Neuronal stem cell (in vitro differentiated cells): ENCODE data around the gene KRT79.

Source experiments
- DNase-seq: peaks from one replicate; pipeline ENCODE4 v3.0.0-alpha.2; 2013; ENCODE audit warnings: low spot score
- H2AFZ ChIP-seq: one replicate; pipeline ENCODE4 v1.6.1; 2013; ENCODE audit warnings: mild to moderate bottlenecking, low read length, inconsistent platforms
- H2AK5ac ChIP-seq: 2 replicates; pipeline ENCODE4 v1.6.1; 2013; ENCODE audit warnings: low read depth, mild to moderate bottlenecking, inconsistent platforms, low read length, moderate library complexity, mixed read lengths
- H2BK120ac ChIP-seq: 2 replicates; pipeline ENCODE4 v1.6.1; 2013; ENCODE audit warnings: low read depth, mild to moderate bottlenecking, inconsistent platforms, low read length, moderate library complexity, mixed read lengths
- H2BK12ac ChIP-seq: one replicate; pipeline ENCODE4 v1.6.1; 2013; ENCODE audit warnings: low read length, inconsistent platforms
- H2BK15ac ChIP-seq: 2 replicates; pipeline ENCODE4 v1.6.1; 2013; ENCODE audit warnings: mild to moderate bottlenecking, low read length, inconsistent platforms, mixed read lengths
- H2BK5ac ChIP-seq: one replicate; pipeline ENCODE4 v1.6.1; 2013; ENCODE audit warnings: inconsistent platforms, mild to moderate bottlenecking, low read length, moderate library complexity
- H3K14ac ChIP-seq: one replicate; pipeline ENCODE4 v1.6.1; 2013; ENCODE audit warnings: low read length, inconsistent platforms
- H3K18ac ChIP-seq: 2 replicates; pipeline ENCODE4 v1.6.1; 2013; ENCODE audit warnings: low read length, inconsistent platforms
- H3K23ac ChIP-seq: 2 replicates; pipeline ENCODE4 v1.6.1; 2013; ENCODE audit warnings: low read depth, mild to moderate bottlenecking, mixed read lengths, low read length, inconsistent platforms; ENCODE audit not compliant: poor library complexity
- H3K27ac ChIP-seq: replicated peaks from 3 replicates; pipeline ENCODE4 v1.5.1; 2013; ENCODE audit warnings: low read length, inconsistent platforms
- H3K27me3 ChIP-seq, 3 experiments: 2 replicates each; pipeline ENCODE4 v1.6.1; 2013; ENCODE audit warnings: low read length in 3 of 3, mild to moderate bottlenecking in 2 of 3, inconsistent platforms in 1 of 3, low read depth in 1 of 3, mixed read lengths in 1 of 3, moderate library complexity in 1 of 3; ENCODE audit not compliant: control insufficient read depth in 3 of 3, insufficient read depth in 3 of 3
- H3K36me3 ChIP-seq, 2 donors: replicated peaks in 1 of 2; 2 replicates each; pipeline ENCODE4 v1.6.1; 2013; ENCODE audit warnings: low read length in 2 of 2; ENCODE audit not compliant: control insufficient read depth in 2 of 2, insufficient read depth in 2 of 2
- H3K4ac ChIP-seq: 2 replicates; pipeline ENCODE4 v1.6.1; 2013; ENCODE audit warnings: inconsistent platforms, mild to moderate bottlenecking, low read length, moderate library complexity
- H3K4me1 ChIP-seq, 2 donors: 1 replicate in 1 of 2; 2 replicates in 1 of 2; pipeline ENCODE4 v1.6.1; 2013; ENCODE audit warnings: low read length in 2 of 2, low read depth in 1 of 2; ENCODE audit not compliant: control insufficient read depth in 2 of 2, insufficient read depth in 1 of 2
- H3K4me2 ChIP-seq: one replicate; pipeline ENCODE4 v1.6.1; 2013; ENCODE audit warnings: mild to moderate bottlenecking, low read length, inconsistent platforms; ENCODE audit not compliant: insufficient read depth, poor library complexity, severe bottlenecking
- H3K4me3 ChIP-seq, 2 donors: 2 replicates each; pipeline ENCODE4 v1.5.1; 2013; ENCODE audit warnings: low read length in 2 of 2, mild to moderate bottlenecking in 2 of 2, inconsistent platforms in 1 of 2, moderate library complexity in 1 of 2
- H3K79me1 ChIP-seq: one replicate; pipeline ENCODE4 v1.6.1; 2013; ENCODE audit warnings: low read depth, mild to moderate bottlenecking, inconsistent platforms, low read length, moderate library complexity
- H3K9ac ChIP-seq: one replicate; pipeline ENCODE4 v1.6.1; 2013; ENCODE audit warnings: mild to moderate bottlenecking, low read depth, low read length, inconsistent platforms; ENCODE audit not compliant: poor library complexity
- H3K9me3 ChIP-seq, 2 donors: replicated peaks in 1 of 2; 2 replicates each; pipeline versions ENCODE3 to v1.6.1; 2013; ENCODE audit warnings: low read length in 2 of 2, mild to moderate bottlenecking in 2 of 2, inconsistent platforms in 1 of 2, low read depth in 1 of 2, mixed read lengths in 1 of 2, moderate library complexity in 1 of 2; ENCODE audit not compliant: control insufficient read depth in 2 of 2, insufficient read depth in 1 of 2
- H4K8ac ChIP-seq: one replicate; pipeline ENCODE4 v1.6.1; 2013; ENCODE audit warnings: low read depth, mild to moderate bottlenecking, inconsistent platforms, low read length, moderate library complexity
- H4K91ac ChIP-seq: one replicate; pipeline ENCODE4 v1.6.1; 2013; ENCODE audit warnings: low read length, low read depth, mild to moderate bottlenecking, inconsistent platforms; ENCODE audit not compliant: poor library complexity
- WGBS, 2 donors: extraction: QIAGEN DNeasy Blood & Tissue Kit; methylation state at CpG; one replicate each; pipeline ENCODE4 v1.1.7; 2013; ENCODE audit warnings: missing lambda C conversion rate in 2 of 2, mixed read lengths in 1 of 2; ENCODE audit not compliant: insufficient read length in 2 of 2, insufficient replicate concordance in 1 of 2; ENCODE audit errors: extremely low coverage in 2 of 2; 5-methylcytosine and 5-hydroxymethylcytosine counted together

Gene KRT79

DNA sequence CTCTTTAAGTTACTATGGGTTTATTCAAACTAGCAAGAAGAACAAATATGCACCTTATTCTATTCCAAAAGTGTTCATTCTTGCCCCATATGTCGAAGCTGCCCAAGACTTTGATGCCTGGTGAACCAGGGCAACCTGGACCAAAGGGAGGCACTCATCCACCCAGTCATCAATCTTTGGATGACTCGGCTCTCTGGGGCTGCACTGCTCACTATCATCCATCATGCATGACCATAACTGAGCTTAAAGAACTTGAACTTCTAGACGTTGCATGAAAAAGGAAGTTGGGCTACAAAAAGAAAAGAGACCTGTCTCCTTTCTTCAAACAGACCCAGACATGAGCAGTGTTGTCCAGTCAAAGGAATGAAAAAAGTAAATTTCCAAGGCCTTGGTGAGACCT lies 21.4 kb downstream of the KRT79 start:
- H2BK15ac ChIP-seq = no peak overlapping the region
- no peak overlapping the region for H2BK12ac ChIP-seq
- H2AFZ ChIP-seq = no peak overlapping the region
- H2BK120ac ChIP-seq = no peak overlapping the region
- H3K27me3 ChIP-seq = no peaks in the 10 kb centered on the region
- no peak overlapping the region for H4K8ac ChIP-seq
- H3K36me3 ChIP-seq = no peaks in the 10 kb centered on the region
- H3K23ac ChIP-seq = no peak overlapping the region
- no peak overlapping the region for H2BK5ac ChIP-seq
- no peak overlapping the region for H3K4ac ChIP-seq
- H3K27ac ChIP-seq = no peak overlapping the region
- H3K79me1 ChIP-seq = no peaks in the 10 kb centered on the region
- H3K4me3 ChIP-seq = no peak overlapping the region
- no peaks in the 10 kb centered on the region for H3K4me1 ChIP-seq
- H3K18ac ChIP-seq = no peak overlapping the region
- no peak for DNase-seq
- WGBS, 2 donors = no CpG with 5 or more reads among the region's 3 CpGs
- no peak overlapping the region for H3K4me2 ChIP-seq
- no peak overlapping the region for H4K91ac ChIP-seq
- H3K9me3 ChIP-seq = no peaks in the 10 kb centered on the region
- H3K14ac ChIP-seq = no peak overlapping the region
- H2AK5ac ChIP-seq = no peak overlapping the region
- no peak overlapping the region for H3K9ac ChIP-seq

DNA sequence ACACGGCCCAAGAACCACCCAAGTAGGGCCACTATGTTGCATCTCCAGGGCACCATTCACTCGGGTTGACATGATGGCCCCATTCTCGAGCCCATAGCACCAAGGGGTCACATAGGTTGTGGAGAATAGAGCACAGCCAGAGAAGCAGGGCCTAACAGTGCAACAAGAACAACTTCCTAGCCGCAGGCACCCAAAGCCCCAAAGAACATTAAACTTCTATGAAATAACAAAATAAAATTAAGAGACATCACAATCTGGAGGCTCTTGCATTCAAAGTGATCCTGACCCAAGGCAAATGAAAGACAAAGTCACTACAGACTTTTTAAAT lies 22.1 kb downstream of the KRT79 start:
- H3K14ac ChIP-seq = peak overlapping the region; percentile 21
- H3K18ac ChIP-seq = peak overlapping the region; percentile 15
- no peak overlapping the region for H2AFZ ChIP-seq
- H3K23ac ChIP-seq = no peak overlapping the region
- no peak overlapping the region for H2BK5ac ChIP-seq
- peaks cover 0 to 4% of the 10 kb centered on the region in 2 donors for H3K4me1 ChIP-seq
- H2BK120ac ChIP-seq = no peak overlapping the region
- H3K4me2 ChIP-seq = no peak overlapping the region
- H3K9me3 ChIP-seq = no peaks in the 10 kb centered on the region
- no peak overlapping the region for H3K27ac ChIP-seq
- no peak overlapping the region for H3K9ac ChIP-seq
- no peak overlapping the region for H3K4ac ChIP-seq
- no peaks in the 10 kb centered on the region for H3K36me3 ChIP-seq
- no peak overlapping the region for H4K91ac ChIP-seq
- no CpG with 5 or more reads among the region's 4 CpGs for WGBS, 2 donors
- no peak overlapping the region for H4K8ac ChIP-seq
- H3K4me3 ChIP-seq = no peak overlapping the region
- H2BK15ac ChIP-seq = peak overlapping the region; percentile 95
- no peak for DNase-seq
- peak overlapping the region; percentile 58 for H2AK5ac ChIP-seq
- H2BK12ac ChIP-seq = no peak overlapping the region
- H3K27me3 ChIP-seq = no peaks in the 10 kb centered on the region
- no peaks in the 10 kb centered on the region for H3K79me1 ChIP-seq

DNA sequence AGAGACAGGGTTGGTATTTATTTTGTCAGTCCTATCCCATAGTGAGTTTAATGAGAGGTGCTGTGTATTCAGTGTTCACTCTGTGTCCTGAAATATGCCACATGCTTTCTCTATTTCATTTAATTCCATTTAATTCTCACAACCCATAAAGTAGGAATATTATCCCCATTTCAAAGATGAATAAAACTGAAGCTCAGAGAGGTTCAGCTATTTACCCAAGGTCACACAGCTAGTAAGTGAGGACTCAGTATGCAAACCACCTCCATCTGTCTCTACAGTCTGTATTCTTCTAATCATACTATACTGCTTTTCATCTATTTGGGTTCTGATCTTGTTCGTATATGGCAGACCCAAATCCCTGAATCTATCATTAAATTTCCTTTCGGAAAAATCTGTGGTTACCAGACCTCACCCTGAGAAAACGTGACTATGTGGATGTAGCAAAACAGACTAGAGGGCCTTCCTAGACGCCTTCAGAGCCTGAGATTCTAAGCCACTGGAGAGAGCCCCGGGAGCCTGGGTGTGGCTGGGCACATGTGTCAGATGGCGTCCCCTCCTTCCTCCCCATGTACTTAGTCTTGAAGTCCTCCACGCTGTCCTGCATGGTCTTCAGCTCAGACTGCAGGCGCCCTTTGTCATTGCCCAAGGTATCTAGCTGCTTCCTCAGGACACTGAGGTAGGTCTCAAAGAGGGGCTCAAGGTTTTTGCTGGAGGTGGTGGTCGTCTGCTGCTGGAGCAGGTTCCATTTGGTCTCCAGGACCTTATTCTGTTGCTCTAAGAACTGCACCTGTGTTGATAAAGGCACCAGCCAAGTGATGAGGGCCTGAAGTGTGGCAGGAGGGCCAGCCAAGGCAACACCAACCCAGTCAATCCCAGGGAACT lies 22.7 kb downstream of the KRT79 start:
- no peaks in the 10 kb centered on the region for H3K79me1 ChIP-seq
- no peak for DNase-seq
- peak overlapping the region; percentile 15 for H3K18ac ChIP-seq
- peak overlapping the region; percentile 21 for H3K14ac ChIP-seq
- no peaks in the 10 kb centered on the region for H3K36me3 ChIP-seq
- H4K8ac ChIP-seq = no peak overlapping the region
- H4K91ac ChIP-seq = peak overlapping the region; percentile 10
- H3K9ac ChIP-seq = no peak overlapping the region
- H3K4me1 ChIP-seq = peaks cover 0 to 4% of the 10 kb centered on the region in 2 donors
- H2BK5ac ChIP-seq = no peak overlapping the region
- H3K4ac ChIP-seq = no peak overlapping the region
- H3K27me3 ChIP-seq = no peaks in the 10 kb centered on the region
- H2AFZ ChIP-seq = no peak overlapping the region
- no CpG with 5 or more reads among the region's 9 CpGs for WGBS, 2 donors
- peak overlapping the region; percentile 58 for H2AK5ac ChIP-seq
- no peak overlapping the region for H2BK12ac ChIP-seq
- H3K9me3 ChIP-seq = no peaks in the 10 kb centered on the region
- H2BK15ac ChIP-seq = peak overlapping the region; percentile 95
- H3K4me3 ChIP-seq = no peak overlapping the region
- H3K27ac ChIP-seq = no peak overlapping the region
- H3K4me2 ChIP-seq = no peak overlapping the region
- no peak overlapping the region for H3K23ac ChIP-seq
- H2BK120ac ChIP-seq = no peak overlapping the region

DNA sequence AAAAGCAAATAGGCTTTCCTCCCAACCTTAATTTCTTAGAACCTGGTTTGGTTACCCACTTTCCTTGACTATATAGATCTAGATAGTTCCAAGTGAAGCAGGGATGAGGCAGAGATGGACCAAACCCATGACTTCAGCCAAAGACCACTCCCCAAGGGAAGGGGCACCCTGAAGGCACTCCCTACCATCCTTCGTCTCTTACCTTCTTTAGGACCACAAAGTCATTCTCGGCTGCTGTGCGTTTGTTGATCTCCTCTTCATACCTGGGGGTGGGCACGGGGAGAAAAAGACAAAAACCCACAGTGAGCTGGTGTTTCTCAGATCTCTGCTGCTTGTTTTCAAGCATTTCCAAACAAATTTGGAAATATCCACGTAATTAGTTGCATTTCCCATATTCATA lies 23.6 kb downstream of the KRT79 start:
- Histone ChIP-seq H2AFZ (no peak overlapping the region), H3K36me3 (no peaks in the 10 kb centered on the region), H3K27me3 (no peaks in the 10 kb centered on the region), H4K8ac (no peak overlapping the region), H3K18ac (no peak overlapping the region), H3K4me2 (no peak overlapping the region), H3K14ac (no peak overlapping the region), H2BK15ac (no peak overlapping the region), H3K4me3 (no peak overlapping the region), H2BK12ac (no peak overlapping the region), H3K79me1 (no peaks in the 10 kb centered on the region), H2BK5ac (no peak overlapping the region), H3K4me1 (peaks cover 0 to 6% of the 10 kb centered on the region in 2 donors), H3K4ac (no peak overlapping the region), H2AK5ac (no peak overlapping the region), H3K23ac (no peak overlapping the region), H3K9me3 (no peaks in the 10 kb centered on the region), H3K27ac (no peak overlapping the region), H3K9ac (no peak overlapping the region), H4K91ac (no peak overlapping the region), H2BK120ac (no peak overlapping the region)
- WGBS, 2 donors = no CpG with 5 or more reads among the region's 5 CpGs
- DNase-seq = no peak
